GM21447 (cell line): ENCODE measurements around the gene POLR2A.
"Not testable (repeated sequence)": the region's sequence is repeated elsewhere in the genome, so short reads cannot be mapped to it uniquely, and the experiment has no call there.

Experiments used
- ATAC-seq: cut with Tn5 transposase; IDR thresholded peaks from one replicate; pipeline ENCODE4 v1.9.1; 2021; ENCODE audit not compliant: unreplicated experiment

POLR2A gene

DNA sequence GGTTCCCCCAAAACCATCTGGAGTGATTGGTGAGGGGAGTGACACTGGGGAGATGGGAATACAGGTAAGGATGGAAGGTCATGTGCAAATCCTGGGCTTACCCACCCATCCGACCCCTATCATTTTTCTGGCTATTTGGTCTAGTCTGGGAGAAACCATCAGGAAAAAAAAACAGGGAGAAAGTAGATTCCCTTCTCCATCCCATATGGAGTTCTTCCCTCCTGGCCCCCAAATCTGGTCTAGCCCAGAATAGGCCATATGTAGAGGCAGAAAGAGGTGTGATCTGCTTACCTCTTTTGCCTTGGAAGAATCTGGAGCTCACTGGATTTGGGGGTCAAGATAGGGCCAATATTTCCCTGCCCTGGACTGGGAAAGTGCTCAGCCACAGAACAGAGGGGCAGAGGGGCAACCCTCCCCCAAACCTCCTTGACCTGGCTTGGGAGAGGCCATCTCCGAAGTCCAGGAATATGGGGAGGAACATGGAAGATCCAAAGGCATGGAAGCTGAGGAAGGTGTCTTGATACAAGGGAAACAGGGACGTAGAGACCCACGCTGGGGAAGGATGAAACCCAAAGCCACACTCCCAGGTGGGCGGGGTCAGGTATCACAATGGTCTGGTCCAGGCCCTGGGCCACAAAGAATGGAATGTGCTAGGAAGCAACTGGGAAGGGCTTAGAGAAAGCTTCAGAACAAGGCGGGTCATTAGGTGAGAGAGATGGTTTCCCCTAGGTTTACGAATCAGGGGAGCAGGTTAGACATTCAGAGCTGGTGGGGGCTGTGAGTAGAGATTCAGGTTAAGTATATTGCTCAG is 23.1 kb upstream of the POLR2A start:
- ATAC-seq, result no peak

DNA sequence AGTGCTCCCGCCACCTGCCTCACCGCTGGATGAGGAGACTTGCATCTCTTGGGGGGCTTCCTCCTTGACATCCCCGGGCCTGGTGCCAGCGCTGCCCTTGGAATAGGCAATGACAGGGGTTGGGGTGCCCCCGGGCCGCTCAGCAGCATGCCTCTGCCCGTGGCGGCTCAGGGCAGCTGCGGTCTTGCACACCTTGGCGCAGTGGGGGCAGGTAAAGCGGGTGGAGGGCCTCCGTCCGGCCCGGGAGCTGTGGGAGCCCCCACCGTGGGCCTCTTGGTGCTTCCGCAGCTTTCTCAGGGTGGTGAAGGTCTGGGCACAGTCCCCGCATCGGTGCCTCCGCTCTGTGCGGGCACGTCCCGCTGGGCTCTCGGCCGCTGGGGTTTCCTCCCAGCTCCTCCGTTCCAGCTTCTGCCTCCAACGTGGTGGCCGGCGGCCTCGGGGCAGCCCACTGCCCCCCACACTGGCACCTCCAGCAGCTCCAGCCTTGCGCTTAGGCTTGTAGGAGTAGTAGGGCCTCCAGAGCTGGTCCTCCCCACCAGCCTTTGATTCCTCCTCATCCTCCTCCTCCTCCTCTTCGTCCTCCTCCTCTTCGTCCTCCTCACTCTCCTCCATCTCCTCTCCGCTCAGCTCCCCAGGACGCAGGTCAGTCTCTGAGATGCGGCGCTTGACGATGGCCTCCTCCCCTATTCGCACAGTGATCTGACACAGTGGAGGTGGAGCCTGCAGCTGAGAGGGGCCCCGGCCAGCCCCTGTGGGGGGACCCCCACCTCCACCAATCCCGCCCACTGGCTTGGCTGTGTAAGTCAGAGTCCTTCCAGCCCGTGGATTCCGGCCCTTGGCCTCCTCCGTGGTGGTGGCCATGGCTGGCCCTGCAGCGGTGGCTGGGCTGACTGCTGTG is 21.4 kb upstream of the POLR2A start:
- no peak for ATAC-seq

DNA sequence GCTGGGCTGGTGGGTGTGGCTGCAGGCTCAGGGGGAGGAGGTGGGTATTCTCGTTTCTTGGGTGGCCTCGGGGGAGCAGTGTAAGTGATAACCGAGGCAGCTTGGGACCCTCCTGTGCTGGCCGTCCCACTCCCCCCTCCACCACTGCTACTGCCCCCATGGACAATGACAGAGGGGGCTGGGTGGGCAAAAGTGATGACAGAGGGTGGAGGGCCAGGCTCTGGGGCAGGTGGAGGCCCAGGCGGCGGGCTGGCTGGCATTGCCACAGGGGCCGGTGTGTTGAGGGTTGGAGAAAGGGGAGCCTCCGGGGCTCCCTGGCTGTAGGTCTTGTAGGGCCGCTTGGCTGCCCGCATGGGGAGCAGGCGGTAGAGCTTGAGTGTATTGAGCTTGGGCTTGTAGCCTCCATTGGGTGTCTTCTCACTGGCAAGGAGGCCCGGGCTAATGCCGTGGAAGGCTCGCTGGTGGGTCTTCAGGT is 20.8 kb upstream of the POLR2A start:
- ATAC-seq, result no peak

DNA sequence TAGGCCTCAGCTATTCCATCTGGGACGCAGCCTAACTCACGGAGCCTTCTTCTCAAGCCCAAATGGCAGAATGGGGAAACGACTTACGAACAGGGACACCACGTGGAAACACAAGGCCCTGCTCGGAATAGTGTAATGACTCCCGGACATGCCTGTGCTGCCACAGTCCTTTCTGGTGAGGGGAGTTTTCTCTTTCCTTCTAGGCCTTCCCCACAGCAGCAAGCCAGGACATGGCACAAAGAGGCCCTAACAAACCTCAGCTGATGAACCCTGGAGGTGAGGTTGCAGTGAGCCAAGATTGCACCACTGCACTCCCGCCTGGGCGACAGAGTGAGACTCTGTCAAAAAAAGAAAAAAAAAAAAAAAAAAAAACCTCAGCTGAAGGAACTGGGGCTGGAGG is 20.1 kb upstream of the POLR2A start:
- no peak for ATAC-seq

DNA sequence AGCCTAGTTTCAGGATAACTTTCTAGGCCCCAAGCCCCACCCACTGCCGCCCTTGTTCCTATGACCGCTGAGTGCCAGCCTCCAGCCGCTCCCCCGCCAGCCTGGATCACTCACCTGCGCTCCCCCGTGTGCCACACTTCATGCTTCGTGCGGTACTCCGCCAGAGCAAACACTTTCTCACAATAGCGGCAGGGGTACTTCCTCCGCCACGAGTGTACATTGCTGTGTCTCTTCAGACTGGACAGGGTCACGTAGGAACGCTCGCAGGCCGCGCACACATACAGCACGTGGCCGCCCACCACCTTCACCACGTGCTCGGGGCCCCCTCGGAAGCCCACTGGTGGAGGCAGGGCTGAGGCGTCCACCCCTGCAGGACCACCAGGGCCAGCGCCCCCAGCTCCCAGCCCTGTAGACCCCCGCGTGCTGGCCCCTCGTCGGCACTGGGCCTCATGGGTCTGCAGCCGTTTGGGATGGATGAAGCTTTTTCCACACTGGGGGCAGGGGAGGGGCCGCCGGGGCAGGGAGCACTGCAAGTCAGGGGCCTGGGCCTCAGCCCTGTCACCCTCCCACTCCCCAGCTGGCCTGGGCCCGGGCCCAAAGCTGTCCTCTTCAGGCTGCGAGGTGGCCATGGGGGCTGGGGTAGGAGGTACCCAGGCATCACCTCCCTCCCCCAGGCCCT is 18.4 kb upstream of the POLR2A start:
- ATAC-seq, result no peak

DNA sequence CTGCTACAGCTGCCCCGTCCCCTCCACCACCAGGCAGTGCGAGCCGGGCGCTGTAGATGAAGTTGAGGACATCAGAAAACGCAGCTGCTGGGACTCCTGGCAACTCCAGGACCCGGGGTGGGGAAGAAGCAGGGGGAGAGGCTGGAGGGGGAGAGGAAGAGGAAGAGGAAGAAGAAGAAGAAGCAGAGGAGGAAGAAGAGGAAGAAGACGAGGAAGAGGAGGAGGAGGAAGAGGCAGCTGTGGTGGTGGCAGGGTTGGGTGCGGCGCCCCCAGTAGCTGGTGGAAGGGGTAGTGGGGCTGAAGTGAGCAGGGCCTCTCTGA is 17.9 kb upstream of the POLR2A start:
- no peak for ATAC-seq

DNA sequence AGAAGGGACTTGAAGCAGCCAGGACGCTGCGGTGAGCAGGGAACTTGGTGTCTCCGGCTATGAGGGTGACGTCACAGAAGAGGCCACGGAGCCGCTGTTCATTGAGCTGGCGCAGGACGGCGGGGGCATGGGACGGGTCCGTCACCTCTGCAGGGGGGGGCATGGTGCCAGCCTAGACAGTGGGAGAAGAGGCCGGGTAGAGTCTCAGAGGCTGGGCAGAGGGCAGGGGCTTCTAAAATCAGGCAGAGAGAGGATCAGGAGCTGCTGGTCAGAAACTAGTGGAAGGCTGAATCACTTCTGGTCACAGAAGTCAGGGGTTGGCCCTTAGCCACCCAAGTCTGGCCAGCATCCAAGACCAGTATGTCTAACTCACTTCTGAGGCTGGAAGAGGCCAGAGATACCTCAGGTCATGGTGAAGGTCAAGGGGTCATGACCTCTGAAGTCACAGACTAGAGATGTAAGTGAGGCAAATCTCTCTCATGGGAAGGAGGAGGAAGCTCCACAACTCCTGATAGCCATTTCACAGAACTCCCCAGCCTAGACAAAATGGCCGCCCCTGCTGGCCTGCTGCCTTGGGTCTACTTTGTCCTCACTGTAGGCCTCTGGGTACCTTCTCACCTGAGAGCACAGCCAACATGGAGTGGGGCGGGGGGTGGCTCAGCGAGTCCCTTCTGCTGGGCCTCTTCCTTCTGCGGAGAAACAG is 17.4 kb upstream of the POLR2A start:
- no peak for ATAC-seq

DNA sequence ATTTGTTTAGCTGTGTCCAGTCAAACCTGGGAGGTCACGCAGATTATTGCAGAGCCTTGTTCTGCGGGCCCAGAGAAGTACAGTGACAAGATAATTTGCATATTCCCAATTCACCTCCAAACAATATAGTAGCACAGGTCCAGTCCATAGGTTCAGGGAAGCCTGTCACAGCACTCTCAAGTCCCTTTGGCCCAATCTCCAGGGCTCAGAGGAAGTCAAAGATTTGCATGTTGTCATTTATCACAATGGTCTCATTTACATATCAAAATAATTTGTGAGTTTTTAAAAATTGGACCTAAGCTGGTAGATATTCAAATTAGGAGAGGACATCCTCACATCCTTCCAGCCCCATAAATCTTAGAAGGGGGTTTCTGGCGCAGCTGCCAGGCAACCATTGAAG is 16.7 kb upstream of the POLR2A start:
- no peak for ATAC-seq

DNA sequence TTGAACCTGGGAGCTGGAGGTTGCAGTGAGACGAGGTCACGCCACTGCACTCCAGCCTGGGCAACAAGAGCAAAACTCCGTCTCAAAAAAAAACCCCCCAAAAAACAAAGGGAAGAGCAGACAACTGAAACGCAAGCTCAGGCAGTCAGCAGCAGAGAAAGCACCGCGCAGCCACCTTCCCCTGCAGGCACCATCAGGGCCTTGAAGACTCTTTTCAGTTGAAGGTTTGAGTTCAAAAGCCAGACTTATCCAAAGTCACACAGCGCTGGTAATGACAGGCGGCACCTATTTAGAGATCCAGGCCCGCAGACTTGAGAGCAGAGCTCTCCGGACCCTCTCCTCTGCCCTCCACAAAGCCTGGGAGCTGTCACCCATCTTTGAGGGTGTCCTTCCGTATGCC is 15.9 kb upstream of the POLR2A start:
- ATAC-seq, result no peak

DNA sequence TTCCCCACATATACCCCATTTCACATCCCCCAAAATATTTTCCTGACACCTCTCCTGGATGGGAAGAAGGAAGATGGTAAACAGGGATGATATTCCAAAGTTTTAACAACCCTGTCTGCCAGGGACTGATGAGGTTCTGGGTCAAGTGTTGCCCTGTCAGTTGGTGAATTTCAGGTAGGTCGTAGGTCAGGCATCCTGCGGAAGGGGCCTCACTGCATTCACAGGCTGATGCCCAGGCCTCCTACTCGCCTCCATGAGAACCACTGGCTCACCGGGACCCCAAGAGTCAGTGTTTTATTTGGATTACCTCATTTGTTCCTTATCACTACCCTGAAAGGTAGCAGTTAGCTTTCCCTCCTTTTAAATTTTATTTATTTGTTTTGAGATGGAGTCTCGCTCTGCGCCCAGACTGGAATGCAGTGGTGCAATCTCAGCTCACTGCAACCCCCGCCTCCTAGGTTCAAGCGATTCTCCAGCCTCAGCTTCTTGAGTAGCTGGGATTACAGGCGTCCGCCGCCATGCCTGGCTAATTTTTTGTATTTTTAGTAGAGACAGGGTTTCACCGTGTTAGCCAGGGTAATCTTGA is 15.3 kb upstream of the POLR2A start:
- ATAC-seq, result no peak

DNA sequence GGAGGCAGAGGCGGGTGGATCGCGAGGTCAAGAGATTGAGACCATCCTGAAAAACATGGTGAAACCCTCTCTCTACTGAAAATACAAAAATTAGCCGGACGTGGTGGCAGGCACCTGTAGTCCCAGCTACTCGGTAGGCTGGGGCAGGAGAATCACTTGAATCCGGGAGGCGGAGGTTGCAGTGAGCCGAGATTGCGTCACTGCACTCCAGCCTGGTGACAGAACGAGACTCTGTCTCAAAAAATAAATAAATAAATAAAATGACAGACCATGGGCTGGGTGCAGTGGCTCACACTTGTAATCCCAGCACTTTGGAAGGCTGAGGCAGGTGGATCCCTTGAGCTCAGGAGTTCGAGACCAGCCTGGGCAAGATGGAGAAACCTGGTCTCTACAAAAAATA is 14.3 kb upstream of the POLR2A start:
- ATAC-seq, result not testable (repeated sequence)

DNA sequence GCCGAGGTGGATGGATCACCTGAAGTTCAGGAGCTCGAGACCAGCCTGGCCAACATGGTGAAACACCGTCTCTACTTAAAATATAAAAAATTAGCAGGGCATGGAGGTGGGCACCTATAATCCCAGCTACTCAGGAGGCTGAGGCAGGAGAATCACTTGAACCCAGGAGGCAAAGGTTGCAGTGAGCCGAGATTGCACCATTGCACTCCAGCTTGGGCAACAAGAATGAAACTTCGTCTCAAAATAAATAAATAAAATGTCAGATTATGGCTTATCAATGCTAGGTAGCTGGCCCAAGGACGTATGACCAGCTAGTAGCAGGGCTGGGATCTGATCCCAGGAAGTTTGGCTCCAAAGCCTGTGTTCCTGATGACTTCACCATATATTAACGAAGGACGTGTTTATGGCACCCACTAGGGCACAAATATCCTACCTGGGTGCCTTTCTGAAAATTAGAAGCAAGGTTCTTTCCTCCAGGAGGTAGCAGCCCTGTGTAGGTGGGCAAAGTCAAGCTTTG is 13.7 kb upstream of the POLR2A start:
- ATAC-seq, result not testable (repeated sequence)

DNA sequence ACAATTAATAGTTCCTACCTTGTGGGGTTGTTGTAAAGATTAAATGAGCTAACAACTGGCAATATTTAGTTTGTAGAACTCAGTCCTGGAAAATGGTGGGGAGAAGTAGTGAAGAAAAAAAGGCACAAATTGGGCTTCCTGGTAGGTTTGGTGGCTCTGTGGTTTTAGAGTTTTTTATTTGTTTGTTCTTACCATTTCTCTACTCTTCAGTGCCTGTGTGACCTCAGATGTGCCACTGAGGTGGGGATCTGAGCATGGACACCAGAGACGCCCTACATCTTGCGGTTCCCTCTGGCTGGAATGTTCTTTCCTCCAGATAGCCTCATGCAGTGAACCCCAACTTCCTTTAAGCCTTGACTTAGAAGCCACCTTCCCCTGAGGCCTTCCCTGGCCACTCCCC is 12.4 kb upstream of the POLR2A start:
- no peak for ATAC-seq

DNA sequence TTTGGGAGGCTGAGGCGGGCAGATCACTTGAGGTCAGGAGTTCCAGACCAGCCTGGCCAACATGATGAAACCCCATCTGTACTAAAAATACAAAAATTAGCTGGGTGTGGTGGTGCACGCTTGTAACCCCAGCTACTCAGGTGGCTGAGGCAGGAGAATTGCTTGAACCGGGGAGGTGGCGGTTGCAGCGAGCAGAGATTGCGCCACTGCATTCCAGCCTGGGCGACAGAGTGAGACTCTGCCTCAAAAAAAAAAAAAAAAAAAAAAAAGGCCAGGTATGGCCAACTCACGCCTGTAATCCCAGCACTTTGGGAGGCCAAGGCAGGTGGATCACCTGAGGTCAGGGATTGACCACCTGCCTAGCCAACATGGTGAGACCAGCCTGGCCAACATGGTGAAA is 9.4 kb upstream of the POLR2A start:
- ATAC-seq, result not testable (repeated sequence)

DNA sequence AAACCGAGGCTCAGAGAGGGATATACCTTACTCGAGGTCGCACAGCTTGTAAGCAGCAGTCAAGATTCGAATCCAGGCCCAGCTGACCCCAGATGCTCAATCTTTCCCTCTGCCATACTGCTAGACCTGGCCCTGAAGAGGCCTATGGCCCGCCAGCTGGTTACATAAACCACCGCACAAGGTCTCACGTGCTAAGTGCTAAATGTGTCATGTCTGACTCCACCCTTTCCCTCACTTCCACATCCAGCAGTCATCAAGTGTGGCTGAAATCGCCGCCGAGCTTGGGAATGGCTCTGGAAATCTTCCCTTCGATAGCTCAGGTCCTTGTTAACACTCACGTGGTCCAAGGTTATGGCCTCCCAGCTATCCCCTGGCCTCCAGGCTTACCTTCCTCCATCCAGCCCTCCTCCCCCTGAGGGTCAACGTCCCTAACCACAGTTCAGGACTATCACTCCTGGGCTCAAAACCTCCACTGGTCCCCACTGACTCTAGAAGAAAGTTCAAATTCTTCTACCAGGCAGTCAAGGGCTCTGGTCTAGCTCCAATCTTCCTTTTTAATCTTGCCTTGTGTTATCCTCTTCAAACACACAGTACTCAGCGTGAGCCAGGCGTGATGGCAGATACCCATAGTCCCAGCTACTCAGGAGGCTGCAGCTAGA is 8.3 kb upstream of the POLR2A start:
- no peak for ATAC-seq

DNA sequence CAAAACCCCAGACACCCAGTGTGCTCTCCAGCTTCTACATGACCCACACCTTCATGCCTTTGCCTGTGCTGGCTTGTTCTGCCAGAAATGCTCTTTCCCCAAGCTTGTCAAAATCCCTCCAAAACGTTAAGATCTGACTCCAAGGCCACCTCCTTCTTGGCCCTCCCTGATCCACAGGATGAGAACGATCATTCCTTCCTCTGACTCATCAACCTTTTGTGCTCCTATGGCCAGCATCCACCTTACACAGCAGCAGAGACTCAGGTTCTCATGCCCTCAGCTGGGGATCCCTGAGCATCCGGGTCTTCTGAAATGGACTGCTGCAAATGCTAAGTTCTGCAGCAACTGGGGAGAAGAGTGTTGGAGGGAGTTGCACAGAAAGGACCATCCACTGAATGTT is 7.7 kb upstream of the POLR2A start:
- no peak for ATAC-seq

DNA sequence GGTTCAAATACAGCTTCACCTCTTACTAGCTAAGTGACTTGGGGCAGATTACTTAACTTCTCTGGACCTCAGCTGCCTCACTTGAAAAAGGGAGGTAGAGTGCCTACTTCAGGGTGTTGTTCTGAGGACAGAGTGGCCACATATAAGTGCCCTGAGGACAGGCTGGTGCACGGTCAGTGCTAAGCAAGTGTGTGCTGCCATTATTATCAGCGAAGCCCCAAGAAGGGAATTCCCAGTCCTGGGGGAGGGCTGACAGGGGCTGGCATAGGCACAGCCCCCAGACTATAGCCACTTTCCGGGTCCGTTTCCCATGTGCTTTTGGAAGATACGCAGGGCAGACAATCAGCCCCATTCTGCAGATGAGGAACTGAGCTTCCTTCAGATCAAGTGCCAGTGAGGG is 7.2 kb upstream of the POLR2A start:
- ATAC-seq, result no peak

DNA sequence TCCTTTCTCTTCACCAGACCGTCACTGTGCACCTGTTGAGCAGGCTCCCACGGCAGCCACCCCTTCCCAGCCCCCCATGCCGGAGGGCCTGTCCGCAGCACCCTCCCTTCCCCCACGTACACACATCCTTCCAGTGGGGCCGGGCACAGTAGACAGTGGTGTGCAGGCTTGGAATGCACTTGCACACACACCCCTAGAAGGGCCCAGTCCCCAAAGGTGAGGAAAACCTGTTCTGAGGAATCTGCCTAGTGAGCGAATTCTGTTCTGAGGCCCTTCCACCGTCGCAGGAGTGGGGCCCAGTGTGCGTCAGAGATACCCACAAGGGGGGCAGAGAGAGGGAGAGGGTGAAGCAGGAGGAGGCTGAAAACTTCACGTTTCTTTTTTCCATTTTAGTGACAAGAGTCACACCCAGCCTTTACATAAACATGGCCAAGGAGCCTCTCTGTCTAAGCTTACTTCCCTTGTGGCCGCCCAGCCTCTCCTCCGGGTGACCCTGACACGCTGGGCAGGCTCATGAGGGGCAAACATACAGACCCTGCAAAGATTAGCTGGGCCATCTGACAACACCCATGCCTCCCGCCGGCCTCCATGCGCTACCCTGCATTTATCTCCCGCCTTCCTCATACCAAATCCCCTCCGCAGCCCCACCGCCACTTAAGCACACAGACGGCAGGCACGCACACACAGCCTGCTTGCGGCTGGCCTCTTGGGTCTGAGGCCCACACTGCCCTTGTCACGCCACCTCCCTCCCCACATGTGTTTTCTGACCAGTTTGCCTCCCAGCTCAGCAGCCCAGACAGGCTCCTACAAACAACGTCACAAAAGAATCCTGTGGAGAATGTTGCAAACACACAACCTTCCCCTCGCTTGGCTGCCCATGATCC is 6.5 kb upstream of the POLR2A start:
- no peak for ATAC-seq
